CMK (cell line): ENCODE data around the gene IQSEC2.

ENCODE experiments used
- DNase-seq: peaks from one replicate; pipeline ENCODE4 v3.0.0-alpha.2; 2010; ENCODE audit warnings: low read depth

IQSEC2 gene

GRCh38 chrX:53266914-53267313 is 14.5 kb downstream of the IQSEC2 start:
- DNase-seq = no peak

GRCh38 chrX:53265771-53266574 is 15.4 kb downstream of the IQSEC2 start:
- no peak for DNase-seq

- no peak for DNase-seq
Observed at GRCh38 chrX:53263597-53264094, 17.7 kb downstream of the IQSEC2 start.

GRCh38 chrX:53262918-53263394 is 18.4 kb downstream of the IQSEC2 start:
- DNase-seq = no peak

DNA sequence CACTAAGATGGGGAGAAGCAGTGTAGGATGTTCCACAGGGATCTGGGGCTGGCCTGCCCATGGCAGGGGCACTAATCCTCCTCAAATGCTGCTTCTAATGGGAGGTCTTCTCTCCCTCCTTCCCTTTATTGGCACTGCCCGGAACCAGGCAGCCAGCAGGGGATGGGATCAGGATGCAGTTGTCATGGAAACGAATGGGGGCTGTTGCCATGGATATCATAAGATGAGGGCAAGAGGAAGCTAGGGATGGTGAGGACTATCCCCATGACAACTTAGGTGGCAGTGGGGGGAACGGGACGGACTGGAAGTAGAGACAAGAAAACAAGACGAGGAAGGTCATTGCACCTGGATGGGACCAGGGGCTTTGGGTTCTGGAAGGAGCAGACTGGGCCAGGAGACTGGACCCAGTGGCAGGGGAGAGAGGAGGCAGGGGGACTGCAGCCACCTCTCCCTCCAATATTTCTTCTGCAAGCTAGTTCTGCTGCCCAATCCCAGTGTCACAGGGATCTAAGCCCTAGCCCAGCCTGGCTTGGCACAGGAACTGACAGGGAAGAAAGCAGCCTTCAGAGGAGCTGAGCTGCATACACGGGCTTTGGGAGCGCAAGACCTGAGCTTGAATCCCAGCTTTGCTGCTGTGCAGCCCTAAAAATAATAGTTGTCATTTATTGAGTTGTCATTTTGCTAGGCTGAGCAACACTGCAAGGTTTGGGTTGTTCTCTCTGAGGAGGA is 19.0 kb downstream of the IQSEC2 start:
- DNase-seq = no peak

DNA sequence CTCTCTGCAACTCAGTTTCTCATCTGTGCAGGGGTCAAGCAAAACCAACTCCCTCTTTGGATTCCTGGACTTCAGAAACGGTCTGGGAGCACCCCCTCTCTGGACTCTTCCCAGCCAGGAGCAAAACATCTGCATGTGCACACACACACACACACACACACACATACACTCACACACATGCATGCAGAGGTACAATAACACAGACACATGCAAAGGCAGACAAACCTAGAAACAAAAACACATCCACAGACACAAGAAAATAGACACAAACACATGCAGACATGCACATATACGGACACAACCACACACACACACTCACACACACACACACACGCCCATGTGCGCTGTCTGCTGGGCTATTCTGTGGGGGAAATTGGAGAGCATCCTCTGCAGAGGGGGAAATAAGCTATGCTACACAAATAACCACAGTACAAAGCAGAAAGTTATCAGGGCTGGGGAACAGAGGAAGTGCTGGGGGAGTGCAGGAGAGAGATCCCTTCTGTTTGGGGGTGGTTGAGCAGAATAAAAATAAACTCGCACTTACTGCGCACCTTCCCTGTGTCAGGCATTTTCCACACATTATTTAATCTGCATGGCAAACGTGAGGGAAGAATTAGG is 19.9 kb downstream of the IQSEC2 start:
- DNase-seq = no peak

DNA sequence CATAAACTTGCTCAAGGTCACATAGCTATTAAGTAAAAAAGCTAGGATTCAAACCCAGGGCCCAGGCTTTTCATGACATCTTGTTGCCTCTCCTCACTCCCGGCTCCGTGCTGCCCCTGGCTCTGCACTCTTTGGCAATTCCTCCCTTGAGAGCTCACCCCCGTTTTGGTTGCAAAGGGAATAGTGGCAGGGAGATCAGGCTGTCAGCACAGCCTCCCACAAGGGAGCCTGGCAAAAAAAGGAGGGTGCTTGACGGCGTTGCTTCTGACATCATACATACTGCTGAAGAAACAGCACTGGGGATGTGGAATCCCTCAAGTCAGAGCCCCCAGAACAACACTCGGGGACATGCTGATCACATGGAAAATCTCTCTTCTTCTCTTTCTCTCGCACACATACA is 20.5 kb downstream of the IQSEC2 start:
- DNase-seq = no peak

DNA sequence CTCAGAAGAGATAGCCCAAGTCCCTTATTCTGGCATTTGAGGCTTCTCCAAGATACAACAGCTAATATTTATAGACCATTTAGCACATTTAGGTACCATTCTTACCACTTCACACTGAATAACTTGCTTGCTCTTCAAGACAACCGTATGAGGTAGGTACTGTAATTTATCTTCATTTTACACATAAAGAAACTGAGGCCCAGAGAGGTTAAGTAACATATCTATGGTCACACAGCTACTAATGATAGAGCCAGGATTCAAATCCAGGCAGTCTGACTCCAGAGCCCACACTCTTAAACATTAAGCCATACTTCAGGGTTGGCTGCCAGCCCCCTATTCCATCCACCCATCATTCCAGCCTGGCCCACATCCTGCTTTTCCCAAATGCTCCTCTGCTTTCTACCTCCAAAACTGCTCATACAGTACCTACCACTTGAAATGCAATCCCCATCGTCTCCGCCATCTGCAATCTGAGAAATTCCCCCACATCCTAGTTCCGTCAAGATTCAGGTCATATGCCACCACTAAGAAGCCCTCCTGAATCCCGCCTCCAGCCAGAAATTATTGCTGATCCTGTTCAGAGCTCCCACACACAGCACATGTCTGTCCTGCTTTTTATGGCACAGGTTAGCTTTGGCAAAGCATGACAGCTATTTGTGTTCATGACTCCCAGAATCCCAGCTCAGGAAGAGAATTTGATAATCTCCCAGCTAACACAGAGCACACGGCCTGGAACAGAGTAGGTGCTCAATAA is 23.5 kb downstream of the IQSEC2 start:
- no peak for DNase-seq

GRCh38 chrX:53257166-53257565 is 24.2 kb downstream of the IQSEC2 start:
- DNase-seq = no peak

DNA sequence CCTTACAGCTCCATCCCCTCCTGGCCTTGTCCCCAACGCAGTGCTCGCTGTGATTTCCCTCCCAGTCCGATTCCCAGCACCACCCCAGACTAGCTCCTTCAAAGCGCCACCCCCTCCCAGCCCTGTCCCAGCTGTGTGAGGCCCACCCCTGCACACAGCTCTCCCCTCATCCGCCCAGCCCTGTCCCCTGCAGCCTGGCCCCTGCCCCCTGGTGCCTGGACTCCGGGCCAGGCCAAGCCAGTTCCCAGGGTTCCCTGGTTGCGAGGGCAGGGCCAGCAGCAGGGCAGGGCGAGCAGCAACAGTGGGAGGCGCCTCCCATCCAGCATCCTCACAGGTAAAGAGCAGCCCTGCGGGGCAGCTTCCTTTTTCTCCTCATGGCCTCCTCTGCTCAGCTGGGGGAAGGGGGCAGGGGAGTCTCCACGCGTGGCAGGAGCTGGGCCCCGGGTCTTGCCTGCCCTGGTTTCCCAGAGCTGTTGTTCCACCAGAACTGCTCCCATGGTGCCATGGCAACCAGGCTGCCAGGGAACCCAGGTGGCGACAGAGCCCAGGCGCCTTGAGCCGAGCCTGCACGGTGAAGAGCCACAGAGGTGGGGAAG is 24.8 kb downstream of the IQSEC2 start:
- no peak for DNase-seq

GRCh38 chrX:53255738-53256191 is 25.6 kb downstream of the IQSEC2 start:
- peak; percentile 96 for DNase-seq

DNA sequence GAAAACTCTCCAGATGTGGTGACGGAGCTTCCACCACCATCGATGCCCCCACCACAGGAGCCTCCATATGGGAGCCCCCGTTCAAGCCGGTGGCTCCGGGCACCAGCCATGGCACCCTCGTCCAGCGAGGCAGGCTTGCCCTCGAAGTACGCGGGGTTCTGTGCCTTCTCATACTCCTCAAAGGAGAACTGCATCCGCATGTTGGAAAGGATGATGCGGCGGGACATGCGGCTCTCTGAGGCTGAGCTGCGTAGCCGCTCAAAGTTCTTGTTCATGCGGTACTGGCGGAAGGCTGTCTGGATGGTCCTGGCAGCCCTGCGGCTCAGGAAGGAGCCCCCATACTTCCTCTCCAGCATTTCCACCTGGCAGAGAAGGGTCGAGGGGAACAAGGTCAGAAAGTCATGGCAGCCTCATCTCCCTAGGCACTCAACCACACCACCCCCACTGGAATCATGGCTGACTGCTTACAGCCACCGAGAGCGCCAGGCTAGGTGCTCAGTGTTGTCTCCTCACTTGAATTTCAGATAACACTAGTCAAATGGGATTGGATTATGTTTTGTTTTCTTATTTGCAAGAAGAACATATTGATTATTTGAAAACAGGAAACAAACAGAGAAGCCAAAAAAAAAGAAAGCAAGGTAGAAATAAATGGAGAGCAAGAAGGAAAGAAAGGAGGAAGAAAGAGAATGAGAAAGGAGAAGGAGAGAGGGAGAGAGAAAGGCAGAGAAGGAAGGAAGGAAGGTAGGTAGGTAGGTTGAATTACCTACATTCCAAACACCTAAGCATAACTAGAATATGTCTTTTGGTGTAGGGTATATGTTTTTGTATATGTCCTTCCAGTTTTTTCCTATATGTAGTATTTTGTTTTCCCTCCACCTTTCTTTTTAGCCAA is 26.6 kb downstream of the IQSEC2 start:
- no peak for DNase-seq

DNA sequence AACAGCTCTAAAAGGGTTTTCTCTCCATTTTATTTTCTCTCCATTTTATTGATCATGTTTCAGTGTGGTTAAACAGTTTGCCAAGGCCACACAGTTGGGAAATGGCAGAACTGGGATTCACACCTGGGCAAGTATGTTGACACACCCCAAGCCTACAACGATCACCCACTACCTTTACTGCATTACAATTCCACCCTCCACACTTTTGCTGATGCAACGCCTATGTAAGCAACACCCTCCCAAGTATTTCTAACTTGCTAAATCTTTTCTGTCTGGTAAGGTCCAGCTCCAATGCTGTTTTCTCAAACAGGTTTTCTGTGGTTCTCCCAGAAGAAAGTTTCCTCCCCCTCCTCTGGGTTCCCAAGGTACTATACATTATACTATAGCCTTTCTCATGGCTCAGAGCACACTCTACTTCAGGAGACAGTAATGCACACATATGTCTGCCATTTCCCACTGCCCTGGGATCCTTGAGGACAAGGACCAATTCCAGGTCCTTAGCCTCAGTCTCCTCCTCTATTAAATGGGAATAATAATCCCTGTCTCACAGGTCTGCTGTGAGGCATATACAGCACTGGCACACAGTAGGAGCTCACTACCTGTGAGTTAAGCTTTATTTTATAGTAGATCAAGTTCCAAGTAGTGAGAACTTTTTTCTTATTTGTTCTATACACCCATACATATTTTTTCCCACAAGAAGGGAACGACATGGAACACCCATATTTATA is 27.9 kb downstream of the IQSEC2 start:
- no peak for DNase-seq

DNA sequence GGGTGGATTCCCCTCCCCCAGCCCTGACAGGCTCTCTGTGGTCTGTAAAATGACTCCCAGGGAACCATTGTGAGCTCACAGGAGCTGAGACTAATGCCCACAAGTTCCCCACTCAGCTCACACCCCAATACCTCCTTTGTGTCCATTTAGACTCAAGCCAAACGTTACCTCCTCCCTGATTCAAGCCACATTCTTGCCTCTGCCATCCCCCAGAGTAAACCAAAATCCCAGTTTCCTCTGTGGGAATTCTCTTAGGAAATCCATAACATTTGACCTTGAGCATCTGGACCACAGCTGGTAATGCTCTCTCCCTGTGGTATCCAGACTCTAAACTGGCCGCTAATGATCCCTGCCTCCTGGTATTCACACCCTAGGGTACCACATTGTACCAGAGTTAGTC is 30.1 kb downstream of the IQSEC2 start:
- DNase-seq = no peak

DNA sequence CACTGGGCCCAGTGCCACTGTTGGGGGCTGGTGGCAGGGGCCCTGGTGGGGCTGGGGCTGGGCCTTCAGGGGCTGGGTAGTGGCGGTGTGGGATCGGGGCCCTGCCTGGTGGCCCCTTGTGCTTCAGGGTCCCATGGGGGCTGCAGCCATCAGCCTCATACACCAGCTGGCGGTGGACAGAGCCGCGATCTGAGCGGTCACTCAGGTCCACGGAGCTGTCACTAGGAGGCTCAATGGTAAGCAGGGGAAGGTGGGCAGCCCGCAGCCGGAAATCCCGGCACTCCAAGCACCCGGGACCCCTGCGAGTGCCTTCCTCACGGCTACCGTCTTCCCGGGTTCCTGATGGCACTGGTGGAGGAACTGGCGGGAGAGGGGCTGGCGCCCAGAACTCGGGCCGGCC is 30.8 kb downstream of the IQSEC2 start:
- no peak for DNase-seq

- DNase-seq = no peak
Observed at GRCh38 chrX:53249408-53250042, 31.9 kb downstream of the IQSEC2 start.

- DNase-seq = no peak
Observed at GRCh38 chrX:53247928-53248327, 33.5 kb downstream of the IQSEC2 start.

DNA sequence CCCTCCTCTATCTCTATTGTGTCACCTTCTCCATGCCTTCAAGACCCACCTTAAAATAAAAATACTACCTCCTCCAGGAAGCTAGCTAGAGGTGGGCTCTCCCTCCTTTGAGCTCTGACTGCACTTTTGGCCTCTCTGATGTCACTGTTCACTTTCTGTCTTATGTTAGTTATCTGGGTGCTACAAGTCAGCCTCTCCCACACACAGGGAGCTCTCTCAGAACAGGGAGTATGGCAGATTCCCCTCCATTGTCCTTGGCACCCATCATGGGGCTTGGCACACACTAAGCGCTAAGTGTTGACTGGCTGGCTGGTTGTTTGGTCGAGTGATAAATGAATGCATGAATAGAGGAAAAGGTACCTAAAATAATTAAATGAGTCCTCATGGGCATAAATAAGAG is 35.2 kb downstream of the IQSEC2 start:
- DNase-seq = no peak

GRCh38 chrX:53244610-53245009 is 36.8 kb downstream of the IQSEC2 start:
- DNase-seq = no peak
